ENCODE results near the gene USP34. TPM values are rescaled to one million over a fixed set of nuclear protein-coding genes. Genes with fewer than 3 reads are reported as not detected.

USP34 gene
- total RNA-seq, 1 experiment from 2014 or later = 101 TPM

- no peaks in the 10 kb centered on the region for H3K4me1 Mint-ChIP-seq (ENCODE audit: insufficient read depth, unreplicated experiment)
- intact Hi-C loops (cut with micrococcal nuclease) = no loop called here
- BruUV-seq (replicated peaks) = no TSS peak
- no peak for TF ChIP-seq CTCF (IDR thresholded peaks at IDR 0.05; ENCODE audit: unreplicated experiment)
- peaks cover 76% of the 10 kb centered on the region for H3K36me3 Mint-ChIP-seq (ENCODE audit: insufficient read depth, unreplicated experiment)
- H3K9me3 Mint-ChIP-seq (ENCODE audit: unreplicated experiment) = no peaks in the 10 kb centered on the region
- H3K4me3 Mint-ChIP-seq (ENCODE audit: unreplicated experiment) = no peak overlapping the region
- no peaks in the 10 kb centered on the region for H3K27me3 Mint-ChIP-seq (ENCODE audit: insufficient read depth, unreplicated experiment)
- no peak for DNase-seq (ENCODE audit: unreplicated experiment)
- H3K27ac Mint-ChIP-seq (ENCODE audit: low read depth, unreplicated experiment) = no peak overlapping the region
- ChIA-PET CTCF (no interaction called here), POLR2A (no interaction called here)
Measured at GRCh38 chr2:61295981-61296380, 174.9 kb downstream of the USP34 start.

DNA sequence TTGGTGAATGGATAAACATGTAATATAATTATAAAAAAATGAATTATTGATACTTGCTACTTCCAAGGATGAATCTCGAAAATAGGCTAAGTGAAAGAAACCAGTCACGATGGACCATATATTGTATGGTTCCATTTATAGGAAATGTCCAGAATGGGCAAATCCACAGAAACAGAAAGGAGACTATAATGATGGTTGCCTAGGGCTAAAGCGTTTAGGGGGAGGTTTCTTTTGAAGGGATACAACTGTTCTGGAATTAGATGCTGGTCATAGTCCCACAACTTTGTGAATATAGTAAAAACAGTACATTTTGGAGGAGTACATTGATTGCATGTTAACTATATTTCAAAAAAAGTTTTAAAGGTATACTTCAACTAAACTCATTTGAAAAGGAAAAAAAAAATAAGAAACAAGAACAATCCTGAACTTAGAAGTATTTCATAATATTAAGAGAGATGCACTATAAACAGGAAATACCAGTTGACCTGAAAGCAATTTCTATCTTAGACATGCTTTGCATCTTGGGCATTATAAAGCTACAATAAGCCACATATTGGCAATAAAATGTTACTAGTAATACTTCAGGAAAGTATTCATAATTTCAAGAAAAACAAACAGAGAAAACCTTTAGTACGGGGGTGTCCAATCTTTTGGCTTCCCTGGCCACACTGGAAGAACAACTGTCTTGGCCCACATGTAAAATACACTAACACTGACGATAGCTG is 178.9 kb downstream of the USP34 start:
- Mint-ChIP-seq H3K27me3 (ENCODE audit: insufficient read depth, unreplicated experiment) (no peaks in the 10 kb centered on the region), H3K4me1 (ENCODE audit: insufficient read depth, unreplicated experiment) (peaks cover 11% of the 10 kb centered on the region), H3K4me3 (ENCODE audit: unreplicated experiment) (no peak overlapping the region), H3K27ac (ENCODE audit: low read depth, unreplicated experiment) (no peak overlapping the region), H3K9me3 (ENCODE audit: unreplicated experiment) (no peaks in the 10 kb centered on the region), H3K36me3 (ENCODE audit: insufficient read depth, unreplicated experiment) (peaks cover 42% of the 10 kb centered on the region)
- TF ChIP-seq CTCF (IDR thresholded peaks at IDR 0.05; ENCODE audit: unreplicated experiment) = no peak
- POLR2A ChIA-PET = interaction anchor here (1.1 to 1.8 kb wide), 2 partner anchors 11 to 19 kb away, joined by 3 to 9 read pairs; no protein-coding TSS in a partner anchor
- no peak for DNase-seq (ENCODE audit: unreplicated experiment)
- intact Hi-C loops (cut with micrococcal nuclease) = no loop called here
- CTCF ChIA-PET = no interaction called here
- BruUV-seq (replicated peaks) = no TSS peak

DNA sequence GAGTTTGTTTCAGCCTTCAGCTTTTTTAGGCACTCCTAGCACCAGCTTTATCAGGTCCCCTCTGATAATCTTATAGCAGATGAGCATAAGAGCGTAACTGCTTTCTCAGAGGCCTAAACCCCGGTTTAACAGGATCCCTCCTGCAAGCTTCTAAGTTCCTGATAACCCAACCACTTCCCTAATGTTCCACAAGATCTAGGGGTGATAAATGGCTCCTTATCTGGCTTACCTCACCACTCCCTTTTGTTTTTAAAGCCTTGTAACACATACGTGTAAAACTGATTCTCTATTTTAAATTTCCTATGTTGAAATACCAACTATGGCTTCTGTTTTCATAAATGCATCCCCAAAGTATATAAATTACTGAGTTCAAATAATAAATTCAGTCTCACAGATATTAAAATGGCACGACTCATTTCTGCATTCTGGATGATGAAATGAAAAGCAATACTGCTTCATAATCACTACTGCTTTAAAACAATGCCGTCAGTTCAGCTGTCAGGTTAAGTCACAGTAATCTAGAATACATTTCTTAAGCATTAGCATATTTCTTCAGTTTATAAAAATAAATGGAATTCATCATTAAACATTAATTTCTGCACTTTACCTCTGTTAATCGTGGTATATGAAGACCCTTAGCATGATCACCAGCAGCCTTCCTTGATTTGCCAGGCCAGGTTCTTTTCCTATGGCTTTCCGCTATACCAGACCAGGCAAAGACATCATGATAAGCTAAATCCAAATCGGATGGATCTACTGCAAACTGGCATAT is 182.6 kb downstream of the USP34 start:
- TSS peak; percentile 73 for BruUV-seq (replicated peaks)
- CTCF ChIA-PET = interaction anchor here (0.6 kb wide), 1 partner anchor 37 kb away, joined by 3 read pairs; no protein-coding TSS in a partner anchor
- POLR2A ChIA-PET = interaction anchor here (1.0 kb wide), 1 partner anchor 20 kb away, joined by 5 read pairs; no protein-coding TSS in a partner anchor
- H3K9me3 Mint-ChIP-seq (ENCODE audit: unreplicated experiment) = no peaks in the 10 kb centered on the region
- peaks cover 30% of the 10 kb centered on the region for H3K36me3 Mint-ChIP-seq (ENCODE audit: insufficient read depth, unreplicated experiment)
- no peak overlapping the region for H3K4me3 Mint-ChIP-seq (ENCODE audit: unreplicated experiment)
- no peak for TF ChIP-seq CTCF (IDR thresholded peaks at IDR 0.05; ENCODE audit: unreplicated experiment)
- DNase-seq (ENCODE audit: unreplicated experiment) = no peak
- no peaks in the 10 kb centered on the region for H3K27me3 Mint-ChIP-seq (ENCODE audit: insufficient read depth, unreplicated experiment)
- intact Hi-C loops (cut with micrococcal nuclease) = no loop called here
- peaks cover 11% of the 10 kb centered on the region for H3K4me1 Mint-ChIP-seq (ENCODE audit: insufficient read depth, unreplicated experiment)
- H3K27ac Mint-ChIP-seq (ENCODE audit: low read depth, unreplicated experiment) = peak overlapping the region; percentile 66

DNA sequence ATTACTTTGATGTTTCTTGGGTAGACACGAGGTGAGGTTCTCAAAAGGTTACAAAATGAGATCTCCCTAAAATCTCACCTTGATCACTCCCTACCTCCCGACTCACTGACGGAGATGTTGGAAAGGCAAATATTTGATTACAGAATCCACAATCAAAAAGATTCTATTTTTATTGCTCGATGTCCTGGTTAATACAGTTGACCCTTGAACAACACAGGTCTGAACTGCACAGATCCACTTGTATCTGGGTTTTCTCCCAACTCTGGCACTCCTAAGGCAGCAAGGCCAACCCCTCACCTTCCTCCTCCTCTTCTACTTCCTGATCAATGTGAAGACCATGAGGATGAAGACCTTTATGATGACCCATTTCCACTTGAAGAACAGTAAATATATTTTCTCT is 183.6 kb downstream of the USP34 start:
- Mint-ChIP-seq H3K9me3 (ENCODE audit: unreplicated experiment) (no peaks in the 10 kb centered on the region), H3K4me3 (ENCODE audit: unreplicated experiment) (no peak overlapping the region), H3K36me3 (ENCODE audit: insufficient read depth, unreplicated experiment) (peaks cover 33% of the 10 kb centered on the region), H3K4me1 (ENCODE audit: insufficient read depth, unreplicated experiment) (peaks cover 11% of the 10 kb centered on the region), H3K27ac (ENCODE audit: low read depth, unreplicated experiment) (peak overlapping the region; percentile 66), H3K27me3 (ENCODE audit: insufficient read depth, unreplicated experiment) (no peaks in the 10 kb centered on the region)
- intact Hi-C loops (cut with micrococcal nuclease) = no loop called here
- DNase-seq (ENCODE audit: unreplicated experiment) = no peak
- no peak for TF ChIP-seq CTCF (IDR thresholded peaks at IDR 0.05; ENCODE audit: unreplicated experiment)
- ChIA-PET CTCF (interaction anchor here (0.6 kb wide), 1 partner anchor 38 kb away, joined by 3 read pairs; no protein-coding TSS in a partner anchor), POLR2A (interaction anchor here (1.9 kb wide), 1 partner anchor 10 kb away, joined by 5 read pairs; no protein-coding TSS in a partner anchor)
- BruUV-seq (replicated peaks) = no TSS peak

Data from MCF 10A (cell line).